ENCODE results near the gene ABCA4.

DNA sequence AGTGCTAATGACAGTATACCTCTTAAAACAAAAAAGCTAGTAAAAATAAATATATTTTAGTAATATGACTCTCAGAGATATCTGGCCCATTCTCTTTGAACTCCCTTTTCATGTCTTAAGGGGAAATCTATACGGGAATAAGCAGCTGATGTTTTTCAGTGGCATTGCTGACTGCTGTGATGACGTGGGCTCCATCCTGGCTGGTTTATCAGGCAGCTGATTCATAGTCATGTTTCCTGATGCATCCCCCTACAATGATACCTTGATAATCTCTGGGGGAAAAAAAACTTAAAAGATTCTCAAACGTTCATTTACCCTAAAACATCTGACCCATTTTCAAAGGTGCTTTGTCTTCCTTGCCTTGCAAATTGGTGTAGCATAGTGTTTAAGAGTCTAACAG lies 53.8 kb downstream of the ABCA4 start:
- no peak for TF ChIP-seq CTCF (IDR thresholded peaks at IDR 0.05)
- TF ChIP-seq POLR2A (IDR thresholded peaks at IDR 0.05): no peak
